CD14-positive monocyte (primary cell): ENCODE results near the gene ZNF511. TPM values are rescaled to one million over a fixed set of nuclear protein-coding genes. Genes with fewer than 3 reads are reported as not detected.

Source experiments
- DNase-seq, 3 donors: peaks; one replicate each; pipeline ENCODE4 v3.0.0-alpha.2; 2011 to 2022
- H2AFZ ChIP-seq: 2 replicates; pipeline ENCODE4 v1.6.0; 2012; ENCODE audit warnings: mild to moderate bottlenecking, low read depth, low read length, inconsistent platforms; ENCODE audit not compliant: insufficient read depth, poor library complexity, severe bottlenecking
- H3K27ac ChIP-seq, 2 donors: 1 replicate in 1 of 2; 2 replicates in 1 of 2; pipeline ENCODE4 v1.5.1; 2012 to 2013; ENCODE audit warnings: low read length in 2 of 2, control low read depth in 1 of 2, inconsistent platforms in 1 of 2, low read depth in 1 of 2, mild to moderate bottlenecking in 1 of 2
- H3K27me3 ChIP-seq, 2 donors: one replicate each; pipeline versions ENCODE4 v1.6.0 to v1.6.1; 2011 to 2013; ENCODE audit warnings: low read length in 2 of 2; ENCODE audit not compliant: control insufficient read depth in 2 of 2, insufficient read depth in 2 of 2
- H3K36me3 ChIP-seq, 2 donors: replicated peaks in 1 of 2; 1 replicate in 1 of 2; 2 replicates in 1 of 2; pipeline versions ENCODE4 v1.5.1 to v1.6.1; 2012 to 2013; ENCODE audit warnings: low read length in 2 of 2, control low read depth in 1 of 2, inconsistent platforms in 1 of 2, mild to moderate bottlenecking in 1 of 2; ENCODE audit not compliant: insufficient read depth in 2 of 2, control insufficient read depth in 1 of 2
- H3K4me1 ChIP-seq, 2 donors: 1 replicate in 1 of 2; 2 replicates in 1 of 2; pipeline versions ENCODE4 v1.5.1 to v1.6.1; 2012 to 2013; ENCODE audit warnings: low read length in 2 of 2, control low read depth in 1 of 2, inconsistent platforms in 1 of 2, mild to moderate bottlenecking in 1 of 2, moderate library complexity in 1 of 2; ENCODE audit not compliant: insufficient read depth in 2 of 2, control insufficient read depth in 1 of 2
- H3K4me2 ChIP-seq: replicated peaks from 2 replicates; pipeline ENCODE3; 2012; ENCODE audit warnings: low read length, moderate library complexity, mild to moderate bottlenecking; ENCODE audit not compliant: poor library complexity, severe bottlenecking; ENCODE audit errors: extremely low read depth
- H3K4me3 ChIP-seq, 3 experiments: fragments of 200-600 bp in 1 of 3; sonication (generic) in 1 of 3; replicated peaks in 1 of 3; 1 replicate in 2 of 3; 2 replicates in 1 of 3; pipeline ENCODE4 v1.5.1; 2011 to 2013; ENCODE audit warnings: low read length in 3 of 3, mild to moderate bottlenecking in 3 of 3, control low read depth in 2 of 3, low read depth in 2 of 3, inconsistent platforms in 1 of 3, moderate library complexity in 1 of 3
- H3K79me2 ChIP-seq: 2 replicates; pipeline ENCODE4 v1.6.0; 2012; ENCODE audit warnings: mild to moderate bottlenecking, control low read depth, inconsistent platforms, low read length, moderate library complexity; ENCODE audit not compliant: insufficient read depth
- H3K9ac ChIP-seq: 2 replicates; pipeline ENCODE4 v1.6.0; 2017; ENCODE audit warnings: low read length, mild to moderate bottlenecking; ENCODE audit not compliant: insufficient read depth, poor library complexity, severe bottlenecking
- H3K9me3 ChIP-seq, 2 donors: replicated peaks in 1 of 2; 1 replicate in 1 of 2; 2 replicates in 1 of 2; pipeline versions ENCODE4 v1.5.1 to v1.6.1; 2012 to 2013; ENCODE audit warnings: low read length in 2 of 2, control low read depth in 1 of 2; ENCODE audit not compliant: control insufficient read depth in 1 of 2, insufficient read depth in 1 of 2
- H4K20me1 ChIP-seq: 2 replicates; pipeline ENCODE4 v1.6.0; 2012; ENCODE audit warnings: mild to moderate bottlenecking, low read length, control low read depth, moderate library complexity; ENCODE audit not compliant: insufficient read depth
- H3K27ac Mint-ChIP-seq, 7 donors: one replicate each; pipeline ENCODE4 v1.8.0; 2020; ENCODE audit warnings: mild to moderate bottlenecking in 7 of 7, mixed read lengths in 7 of 7, moderate library complexity in 6 of 7, inconsistent platforms in 2 of 7
- H3K27me3 Mint-ChIP-seq, 3 donors: one replicate each; pipeline ENCODE4 v1.8.0; 2021 to 2022; ENCODE audit warnings: low read depth in 3 of 3, mild to moderate bottlenecking in 3 of 3, mixed read lengths in 3 of 3, moderate library complexity in 3 of 3, inconsistent platforms in 1 of 3
- H3K36me3 Mint-ChIP-seq, 2 donors: one replicate each; pipeline ENCODE4 v1.8.0; 2020; ENCODE audit warnings: mixed read lengths in 2 of 2, inconsistent platforms in 1 of 2, mild to moderate bottlenecking in 1 of 2
- H3K4me1 Mint-ChIP-seq: one replicate; pipeline ENCODE4 v1.8.0; 2020; ENCODE audit warnings: mild to moderate bottlenecking, mixed read lengths
- H3K4me3 Mint-ChIP-seq, 2 donors: one replicate each; pipeline ENCODE4 v1.8.0; 2020; ENCODE audit warnings: mild to moderate bottlenecking in 2 of 2, mixed read lengths in 2 of 2, moderate library complexity in 1 of 2
- H3K9me3 Mint-ChIP-seq, 7 donors: one replicate each; pipeline ENCODE4 v1.8.0; 2020 to 2022; ENCODE audit warnings: mixed read lengths in 7 of 7, mild to moderate bottlenecking in 6 of 7, moderate library complexity in 6 of 7, inconsistent platforms in 2 of 7
- WGBS: methylation state at CpG from one replicate; pipeline ENCODE4 v1.1.5; 2013; ENCODE audit warnings: missing lambda C conversion rate; ENCODE audit not compliant: insufficient coverage; 5-methylcytosine and 5-hydroxymethylcytosine counted together
- intact Hi-C, 2 donors: fragments of 100-400 bp; cut with micrococcal nuclease; formaldehyde crosslinking; loops; one replicate each; pipeline versions ENCODE4 v1.15.0 to v1.15.1; 2023
- polyA plus RNA-seq, 3 donors: library from polyadenylated mRNA; depleted of rRNA in 1 of 3; unstranded in 2 of 3; stranded (reverse) in 1 of 3; fragments of 300-500 nt in 2 of 3; fragments of >200 nt in 1 of 3; fragmentation: Illumina TruSeq in 2 of 3; gene quantifications; 1 replicate in 2 of 3; 2 replicates in 1 of 3; pipeline ENCODE4 v1.2.3, GENCODE V29; 2012 to 2021
- TF ChIP-seq, protein P1 (sequence below): fragments of 200-600 bp; IDR thresholded peaks from one replicate; pipeline ENCODE4 v1.8.0; 2022; ENCODE audit warnings: antibody characterized with exemption, mild to moderate bottlenecking

The ZNF511 gene
- polyA plus RNA-seq, 3 donors: 30.3 to 118 (median 84.7) TPM

GRCh38 chr10:133292919-133293809, 15.6 kb upstream of the ZNF511 start:
- peaks cover 0 to 4% (median 0%) of the 10 kb centered on the region in 3 donors for H3K27me3 Mint-ChIP-seq

DNA sequence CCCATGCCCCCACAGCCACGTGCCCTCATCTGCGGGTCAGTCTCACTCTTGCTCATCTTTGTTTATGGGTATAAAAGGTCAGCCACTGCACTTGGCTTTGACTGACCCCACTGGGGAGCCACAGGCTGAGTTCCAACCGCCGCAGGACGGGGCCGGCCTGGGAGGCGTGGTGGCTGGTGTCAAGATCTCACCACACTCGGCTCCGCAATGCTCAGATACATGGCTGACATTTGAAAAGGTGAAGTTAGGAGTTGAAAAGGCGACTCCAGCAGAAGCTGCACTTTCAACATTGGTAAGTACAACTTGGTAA, 14.9 kb upstream of the ZNF511 start:
- no peak overlapping the region for H2AFZ ChIP-seq
- peak overlapping the region; percentile 75 for H3K9ac ChIP-seq
- H3K36me3 ChIP-seq: peaks cover 74 to 77% of the 10 kb centered on the region in 2 donors
- no peak overlapping the region for H3K4me2 ChIP-seq
- no peaks in the 10 kb centered on the region for H4K20me1 ChIP-seq
- TF ChIP-seq, protein P1, sequence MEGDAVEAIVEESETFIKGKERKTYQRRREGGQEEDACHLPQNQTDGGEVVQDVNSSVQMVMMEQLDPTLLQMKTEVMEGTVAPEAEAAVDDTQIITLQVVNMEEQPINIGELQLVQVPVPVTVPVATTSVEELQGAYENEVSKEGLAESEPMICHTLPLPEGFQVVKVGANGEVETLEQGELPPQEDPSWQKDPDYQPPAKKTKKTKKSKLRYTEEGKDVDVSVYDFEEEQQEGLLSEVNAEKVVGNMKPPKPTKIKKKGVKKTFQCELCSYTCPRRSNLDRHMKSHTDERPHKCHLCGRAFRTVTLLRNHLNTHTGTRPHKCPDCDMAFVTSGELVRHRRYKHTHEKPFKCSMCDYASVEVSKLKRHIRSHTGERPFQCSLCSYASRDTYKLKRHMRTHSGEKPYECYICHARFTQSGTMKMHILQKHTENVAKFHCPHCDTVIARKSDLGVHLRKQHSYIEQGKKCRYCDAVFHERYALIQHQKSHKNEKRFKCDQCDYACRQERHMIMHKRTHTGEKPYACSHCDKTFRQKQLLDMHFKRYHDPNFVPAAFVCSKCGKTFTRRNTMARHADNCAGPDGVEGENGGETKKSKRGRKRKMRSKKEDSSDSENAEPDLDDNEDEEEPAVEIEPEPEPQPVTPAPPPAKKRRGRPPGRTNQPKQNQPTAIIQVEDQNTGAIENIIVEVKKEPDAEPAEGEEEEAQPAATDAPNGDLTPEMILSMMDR: no peak
- peaks cover 72 to 81% of the 10 kb centered on the region in 2 donors for H3K36me3 Mint-ChIP-seq
- peaks cover 25 to 33% of the 10 kb centered on the region in 2 donors for H3K4me1 ChIP-seq
- peak overlapping the region; percentile 90 to 96 (median 95) for H3K27ac Mint-ChIP-seq
- H3K9me3 ChIP-seq: no peaks in the 10 kb centered on the region
- no peaks in the 10 kb centered on the region for H3K27me3 ChIP-seq
- H3K9me3 Mint-ChIP-seq: no peaks in the 10 kb centered on the region
- H3K4me3 ChIP-seq: no peak overlapping the region
- H3K4me3 Mint-ChIP-seq: no peak overlapping the region
- 96% methylated on average over 9 of the region's 10 CpGs for WGBS
- H3K4me1 Mint-ChIP-seq: peaks cover 25% of the 10 kb centered on the region
- peaks cover 0 to 4% (median 0%) of the 10 kb centered on the region in 3 donors for H3K27me3 Mint-ChIP-seq
- H3K79me2 ChIP-seq: no peaks in the 10 kb centered on the region
- intact Hi-C loops: loop anchor here (1.0 to 5.0 kb wide), 3 partner anchors 15 to 36 kb away; no protein-coding TSS in a partner anchor
- H3K27ac ChIP-seq: peak overlapping the region; percentile 84 to 95
- DNase-seq: no peak

More at GRCh38 chr10:133292919-133293809, 15.6 kb upstream of the ZNF511 start:
- Mint-ChIP-seq H3K36me3 (peaks cover 71 to 80% of the 10 kb centered on the region in 2 donors), H3K4me1 (peaks cover 25% of the 10 kb centered on the region), H3K27ac (peak overlapping the region; percentile 90 to 96 (median 95)), H3K4me3 (peak overlapping the region in 1 of 2 donors; percentile 21), H3K9me3 (no peaks in the 10 kb centered on the region)
- intact Hi-C loops: loop anchor here (2.0 to 5.0 kb wide), 2 partner anchors 14 to 36 kb away; no protein-coding TSS in a partner anchor
- TF ChIP-seq, protein P1: no peak
- 73% methylated on average over 30 of the region's 38 CpGs for WGBS
- no peaks in the 10 kb centered on the region for H3K79me2 ChIP-seq
- peak overlapping the region; percentile 84 to 95 for H3K27ac ChIP-seq
- peak overlapping the region in 1 of 3 experiments; percentile 30 for H3K4me3 ChIP-seq
- DNase-seq: peak; percentile 96 to 99 (median 96)
- no peaks in the 10 kb centered on the region for H3K9me3 ChIP-seq
- no peaks in the 10 kb centered on the region for H4K20me1 ChIP-seq
- no peaks in the 10 kb centered on the region for H3K27me3 ChIP-seq
- peak overlapping the region; percentile 75 for H3K9ac ChIP-seq
- H3K4me1 ChIP-seq: peaks cover 25 to 33% of the 10 kb centered on the region in 2 donors
- H2AFZ ChIP-seq: no peak overlapping the region
- peaks cover 74 to 76% of the 10 kb centered on the region in 2 donors for H3K36me3 ChIP-seq
- H3K4me2 ChIP-seq: peak overlapping the region; percentile 26
